Activated T-cell treated with anti-CD3 and anti-CD28 coated beads, Interleukin-2, amount 50 U/mL, for 24 hours (primary cell): ENCODE data around the gene ABCG4.
"Not testable (repeated sequence)": the region's sequence is repeated elsewhere in the genome, so short reads cannot be mapped to it uniquely, and the experiment has no call there.

ENCODE experiments used
- DNase-seq: peaks from one replicate; pipeline ENCODE4 v3.0.0-alpha.2; 2020
- H3K27ac Mint-ChIP-seq: 2 replicates; pipeline ENCODE4 v1.8.0; 2020; ENCODE audit warnings: mild to moderate bottlenecking, mixed read lengths
- H3K27me3 Mint-ChIP-seq: 2 replicates; pipeline ENCODE4 v1.8.0; 2020; ENCODE audit warnings: mixed read lengths
- H3K36me3 Mint-ChIP-seq: 2 replicates; pipeline ENCODE4 v1.8.0; 2020; ENCODE audit warnings: low read depth, mixed read lengths
- H3K4me1 Mint-ChIP-seq: 2 replicates; pipeline ENCODE4 v1.8.0; 2020; ENCODE audit warnings: low read depth, mixed read lengths
- H3K4me3 Mint-ChIP-seq: 2 replicates; pipeline ENCODE4 v1.8.0; 2020; ENCODE audit warnings: mild to moderate bottlenecking, moderate library complexity, mixed read lengths
- H3K9me3 Mint-ChIP-seq: 2 replicates; pipeline ENCODE4 v1.8.0; 2020; ENCODE audit warnings: mixed read lengths

ABCG4 gene

GRCh38 chr11:119125821-119126220 lies 23.0 kb upstream of the ABCG4 start:
- H3K27ac Mint-ChIP-seq = peak overlapping the region; percentile 18
- H3K4me3 Mint-ChIP-seq = no peak overlapping the region
- peaks cover 71% of the 10 kb centered on the region for H3K36me3 Mint-ChIP-seq
- peaks cover 27% of the 10 kb centered on the region for H3K4me1 Mint-ChIP-seq
- DNase-seq = no peak
- H3K27me3 Mint-ChIP-seq = no peaks in the 10 kb centered on the region
- no peaks in the 10 kb centered on the region for H3K9me3 Mint-ChIP-seq

GRCh38 chr11:119126675-119127268 lies 22.1 kb upstream of the ABCG4 start:
- peaks cover 75% of the 10 kb centered on the region for H3K36me3 Mint-ChIP-seq
- no peaks in the 10 kb centered on the region for H3K9me3 Mint-ChIP-seq
- peaks cover 24% of the 10 kb centered on the region for H3K4me1 Mint-ChIP-seq
- peak overlapping the region; percentile 56 for H3K27ac Mint-ChIP-seq
- no peak for DNase-seq
- H3K27me3 Mint-ChIP-seq = no peaks in the 10 kb centered on the region
- H3K4me3 Mint-ChIP-seq = no peak overlapping the region

GRCh38 chr11:119130662-119131061 lies 18.2 kb upstream of the ABCG4 start:
- Mint-ChIP-seq H3K4me3 (no peak overlapping the region), H3K27ac (no peak overlapping the region), H3K36me3 (peaks cover 80% of the 10 kb centered on the region), H3K27me3 (no peaks in the 10 kb centered on the region), H3K9me3 (no peaks in the 10 kb centered on the region), H3K4me1 (peaks cover 10% of the 10 kb centered on the region)
- DNase-seq = no peak

- Mint-ChIP-seq H3K9me3 (no peaks in the 10 kb centered on the region), H3K27me3 (no peaks in the 10 kb centered on the region), H3K4me3 (no peak overlapping the region), H3K27ac (no peak overlapping the region), H3K36me3 (peaks cover 55% of the 10 kb centered on the region), H3K4me1 (peaks cover 4% of the 10 kb centered on the region)
- no peak for DNase-seq
Observed at GRCh38 chr11:119134389-119134978, 14.4 kb upstream of the ABCG4 start.

GRCh38 chr11:119139276-119139675 lies 9.6 kb upstream of the ABCG4 start:
- H3K36me3 Mint-ChIP-seq = peaks cover 10% of the 10 kb centered on the region
- H3K9me3 Mint-ChIP-seq, H3K4me3 Mint-ChIP-seq, H3K4me1 Mint-ChIP-seq, H3K27ac Mint-ChIP-seq, DNase-seq, H3K27me3 Mint-ChIP-seq: not testable (repeated sequence)

GRCh38 chr11:119144825-119145486 lies 3.9 kb upstream of the ABCG4 start:
- H3K27me3 Mint-ChIP-seq = peaks cover 42% of the 10 kb centered on the region
- no peaks in the 10 kb centered on the region for H3K36me3 Mint-ChIP-seq
- H3K4me1 Mint-ChIP-seq = peaks cover 11% of the 10 kb centered on the region

GRCh38 chr11:119145551-119145950 lies 3.3 kb upstream of the ABCG4 start:
- Mint-ChIP-seq H3K4me1 (peaks cover 11% of the 10 kb centered on the region), H3K9me3 (no peaks in the 10 kb centered on the region), H3K27ac (no peak overlapping the region), H3K27me3 (peaks cover 48% of the 10 kb centered on the region), H3K4me3 (no peak overlapping the region), H3K36me3 (no peaks in the 10 kb centered on the region)
- no peak for DNase-seq

More at GRCh38 chr11:119144825-119145486, 3.9 kb upstream of the ABCG4 start:
- no peak for DNase-seq
- no peak overlapping the region for H3K27ac Mint-ChIP-seq
- H3K4me3 Mint-ChIP-seq = no peak overlapping the region
- H3K9me3 Mint-ChIP-seq = no peaks in the 10 kb centered on the region

- Mint-ChIP-seq H3K27ac (no peak overlapping the region), H3K36me3 (no peaks in the 10 kb centered on the region), H3K27me3 (peaks cover 57% of the 10 kb centered on the region), H3K4me1 (peaks cover 14% of the 10 kb centered on the region), H3K4me3 (no peak overlapping the region), H3K9me3 (no peaks in the 10 kb centered on the region)
- DNase-seq = no peak
Observed at GRCh38 chr11:119147604-119148333, 1.1 kb upstream of the ABCG4 start.

GRCh38 chr11:119148720-119149017 lies 183 bp upstream of the ABCG4 start:
- H3K27me3 Mint-ChIP-seq = peaks cover 51% of the 10 kb centered on the region
- H3K27ac Mint-ChIP-seq = no peak overlapping the region
- DNase-seq = no peak
- H3K9me3 Mint-ChIP-seq = no peaks in the 10 kb centered on the region
- H3K4me3 Mint-ChIP-seq = peak overlapping the region; percentile 70
- H3K36me3 Mint-ChIP-seq = no peaks in the 10 kb centered on the region
- H3K4me1 Mint-ChIP-seq = peaks cover 14% of the 10 kb centered on the region

GRCh38 chr11:119149786-119150275 lies 979 bp downstream of the ABCG4 start:
- Mint-ChIP-seq H3K36me3 (no peaks in the 10 kb centered on the region), H3K9me3 (no peaks in the 10 kb centered on the region), H3K27ac (no peak overlapping the region), H3K4me1 (peaks cover 14% of the 10 kb centered on the region), H3K27me3 (peaks cover 53% of the 10 kb centered on the region), H3K4me3 (peak overlapping the region; percentile 31)
- no peak for DNase-seq

GRCh38 chr11:119152043-119152442 lies 3.2 kb downstream of the ABCG4 start:
- Mint-ChIP-seq H3K27me3 (peaks cover 45% of the 10 kb centered on the region), H3K27ac (no peak overlapping the region), H3K36me3 (no peaks in the 10 kb centered on the region), H3K9me3 (no peaks in the 10 kb centered on the region), H3K4me1 (peaks cover 14% of the 10 kb centered on the region), H3K4me3 (no peak overlapping the region)
- no peak for DNase-seq

GRCh38 chr11:119152604-119153003 lies 3.8 kb downstream of the ABCG4 start:
- Mint-ChIP-seq H3K4me3 (no peak overlapping the region), H3K27me3 (peaks cover 39% of the 10 kb centered on the region), H3K36me3 (no peaks in the 10 kb centered on the region), H3K27ac (no peak overlapping the region), H3K9me3 (no peaks in the 10 kb centered on the region), H3K4me1 (peaks cover 14% of the 10 kb centered on the region)
- DNase-seq = no peak

GRCh38 chr11:119153049-119153818 lies 4.4 kb downstream of the ABCG4 start:
- no peaks in the 10 kb centered on the region for H3K36me3 Mint-ChIP-seq
- no peaks in the 10 kb centered on the region for H3K9me3 Mint-ChIP-seq
- H3K27ac Mint-ChIP-seq = no peak overlapping the region
- peaks cover 9% of the 10 kb centered on the region for H3K4me1 Mint-ChIP-seq
- no peak overlapping the region for H3K4me3 Mint-ChIP-seq
- no peak for DNase-seq
- peaks cover 33% of the 10 kb centered on the region for H3K27me3 Mint-ChIP-seq

GRCh38 chr11:119154178-119154577 lies 5.3 kb downstream of the ABCG4 start:
- no peak overlapping the region for H3K27ac Mint-ChIP-seq
- no peak for DNase-seq
- peaks cover 28% of the 10 kb centered on the region for H3K27me3 Mint-ChIP-seq
- peaks cover 3% of the 10 kb centered on the region for H3K4me1 Mint-ChIP-seq
- H3K4me3 Mint-ChIP-seq = no peak overlapping the region
- no peaks in the 10 kb centered on the region for H3K9me3 Mint-ChIP-seq
- no peaks in the 10 kb centered on the region for H3K36me3 Mint-ChIP-seq
